ENCODE data around the gene GPC6.

- TF ChIP-seq, protein P1, sequence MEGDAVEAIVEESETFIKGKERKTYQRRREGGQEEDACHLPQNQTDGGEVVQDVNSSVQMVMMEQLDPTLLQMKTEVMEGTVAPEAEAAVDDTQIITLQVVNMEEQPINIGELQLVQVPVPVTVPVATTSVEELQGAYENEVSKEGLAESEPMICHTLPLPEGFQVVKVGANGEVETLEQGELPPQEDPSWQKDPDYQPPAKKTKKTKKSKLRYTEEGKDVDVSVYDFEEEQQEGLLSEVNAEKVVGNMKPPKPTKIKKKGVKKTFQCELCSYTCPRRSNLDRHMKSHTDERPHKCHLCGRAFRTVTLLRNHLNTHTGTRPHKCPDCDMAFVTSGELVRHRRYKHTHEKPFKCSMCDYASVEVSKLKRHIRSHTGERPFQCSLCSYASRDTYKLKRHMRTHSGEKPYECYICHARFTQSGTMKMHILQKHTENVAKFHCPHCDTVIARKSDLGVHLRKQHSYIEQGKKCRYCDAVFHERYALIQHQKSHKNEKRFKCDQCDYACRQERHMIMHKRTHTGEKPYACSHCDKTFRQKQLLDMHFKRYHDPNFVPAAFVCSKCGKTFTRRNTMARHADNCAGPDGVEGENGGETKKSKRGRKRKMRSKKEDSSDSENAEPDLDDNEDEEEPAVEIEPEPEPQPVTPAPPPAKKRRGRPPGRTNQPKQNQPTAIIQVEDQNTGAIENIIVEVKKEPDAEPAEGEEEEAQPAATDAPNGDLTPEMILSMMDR (IDR thresholded peaks at IDR 0.05 in 8 of 11, conservative IDR thresholded peaks at IDR 0.05 in 3 of 11) = no peak
- no peak for TF ChIP-seq POLR2AphosphoS5 (IDR thresholded peaks at IDR 0.05)
These were observed 463 bp upstream of the GPC6 start for GRCh38 chr13:93226065-93226622.
